ENCODE data around the gene SLC25A41. TPM values are rescaled to one million over a fixed set of nuclear protein-coding genes. Genes with fewer than 3 reads are reported as not detected.

SLC25A41 gene
- total RNA-seq, 1 donor from 2014 or later, result not detected

DNA sequence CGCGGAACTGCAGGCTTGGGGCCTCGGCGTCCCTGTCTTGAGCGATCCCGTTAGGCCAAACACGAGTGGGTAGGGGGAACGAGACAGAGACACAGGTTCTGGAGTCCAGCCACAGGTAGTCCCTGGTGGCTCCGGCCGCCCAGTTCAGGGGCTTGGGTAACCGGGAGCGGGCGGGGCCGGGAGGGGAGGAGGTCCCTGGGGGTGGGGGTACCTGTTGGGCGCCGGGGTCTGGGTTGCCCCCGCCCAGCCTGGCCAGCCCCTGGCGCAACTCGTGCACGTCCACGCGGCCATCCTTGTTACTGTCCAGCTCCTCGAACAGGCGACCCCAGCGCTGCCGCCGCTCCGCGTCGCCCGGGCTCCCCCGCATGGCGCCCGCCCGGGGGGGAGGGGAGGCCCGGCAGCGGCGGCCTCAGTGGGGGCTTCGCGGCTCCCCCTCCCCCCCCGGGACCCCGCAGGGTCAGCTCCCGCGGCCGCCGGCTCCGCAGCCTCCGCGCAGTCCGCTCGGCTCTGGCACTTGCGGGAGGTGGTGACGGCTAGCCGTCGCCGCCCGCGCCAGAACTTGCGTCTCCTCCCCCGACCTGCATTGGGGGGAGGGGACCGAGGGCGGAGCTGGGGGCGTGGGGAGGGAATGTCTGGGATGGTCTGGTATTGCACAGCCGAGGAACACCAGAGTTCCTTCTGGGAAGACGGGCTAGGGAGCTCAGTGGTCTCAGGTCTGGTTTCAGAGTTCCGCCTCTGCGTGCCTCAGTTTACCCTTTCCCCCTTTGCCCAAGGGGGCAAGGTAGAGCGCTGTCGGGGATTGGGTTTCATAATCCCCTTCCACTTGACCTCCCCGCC is 25.9 kb upstream of the SLC25A41 start, which contains the start of gene SLC25A23:
TSS of gene SLC25A23 (minus strand) at position 531 of the 837 bp plus-strand sequence. CDS start at position 367, 164 bp downstream.
- H3K27me3 ChIP-seq, result no peaks in the 10 kb centered on the region
- peak in 1 of 2 donors; percentile 75 for DNase-seq (ENCODE audit: low spot score in 2 of 2)
- peaks cover 8 to 18% of the 10 kb centered on the region in 2 donors for H3K36me3 ChIP-seq
- H3K27ac ChIP-seq, result peak within 1 kb of the TSS; percentile 29 to 59
- H3K9me3 ChIP-seq, result no peaks in the 10 kb centered on the region
- peaks cover 0 to 4% of the 10 kb centered on the region in 2 donors for H3K4me1 ChIP-seq
- TF ChIP-seq, protein P1, sequence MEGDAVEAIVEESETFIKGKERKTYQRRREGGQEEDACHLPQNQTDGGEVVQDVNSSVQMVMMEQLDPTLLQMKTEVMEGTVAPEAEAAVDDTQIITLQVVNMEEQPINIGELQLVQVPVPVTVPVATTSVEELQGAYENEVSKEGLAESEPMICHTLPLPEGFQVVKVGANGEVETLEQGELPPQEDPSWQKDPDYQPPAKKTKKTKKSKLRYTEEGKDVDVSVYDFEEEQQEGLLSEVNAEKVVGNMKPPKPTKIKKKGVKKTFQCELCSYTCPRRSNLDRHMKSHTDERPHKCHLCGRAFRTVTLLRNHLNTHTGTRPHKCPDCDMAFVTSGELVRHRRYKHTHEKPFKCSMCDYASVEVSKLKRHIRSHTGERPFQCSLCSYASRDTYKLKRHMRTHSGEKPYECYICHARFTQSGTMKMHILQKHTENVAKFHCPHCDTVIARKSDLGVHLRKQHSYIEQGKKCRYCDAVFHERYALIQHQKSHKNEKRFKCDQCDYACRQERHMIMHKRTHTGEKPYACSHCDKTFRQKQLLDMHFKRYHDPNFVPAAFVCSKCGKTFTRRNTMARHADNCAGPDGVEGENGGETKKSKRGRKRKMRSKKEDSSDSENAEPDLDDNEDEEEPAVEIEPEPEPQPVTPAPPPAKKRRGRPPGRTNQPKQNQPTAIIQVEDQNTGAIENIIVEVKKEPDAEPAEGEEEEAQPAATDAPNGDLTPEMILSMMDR (IDR thresholded peaks at IDR 0.05), result no peak
- intact Hi-C loops (cut with DNase I), result loop anchor here (1.0 to 2.0 kb wide), 3 partner anchors 34 to 277 kb away; partner anchors contain the start of genes GPR108 and GTF2F1
- peak within 1 kb of the TSS; percentile 72 to 79 for H3K4me3 ChIP-seq

DNA sequence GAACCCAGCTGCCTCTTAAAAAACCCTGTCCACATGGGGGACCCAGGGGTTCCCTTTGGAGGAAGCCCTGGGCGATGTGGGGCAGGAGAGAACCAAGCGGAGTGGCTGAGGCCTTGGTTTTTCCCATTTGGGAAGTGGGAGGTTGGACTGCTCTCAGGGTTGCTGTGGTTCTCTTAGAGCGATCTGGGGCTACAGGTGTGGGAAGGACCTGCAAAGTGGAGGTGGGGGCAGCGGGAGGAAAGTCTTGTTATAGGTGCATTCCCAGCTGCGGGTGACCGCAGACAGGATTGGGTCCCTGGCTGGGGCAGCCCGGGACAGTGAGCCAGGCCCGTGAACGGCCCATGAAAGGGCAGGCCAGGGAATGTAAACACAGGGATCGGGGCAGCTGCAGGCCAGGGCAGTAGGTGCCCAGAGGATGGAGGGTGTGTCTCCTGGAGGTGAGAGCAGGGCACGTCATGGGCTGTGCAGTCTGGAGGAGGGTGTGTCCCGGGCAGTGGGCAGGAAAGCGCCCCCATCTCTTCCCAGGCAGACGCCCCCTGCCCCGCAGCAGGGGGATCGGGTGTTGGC is 25.2 kb upstream of the SLC25A41 start:
- intact Hi-C loops (cut with DNase I), result loop anchor here (2.0 kb wide), 1 partner anchor 66 kb away; the partner anchor contains the start of gene GTF2F1
- peaks cover 0 to 4% of the 10 kb centered on the region in 2 donors for H3K9me3 ChIP-seq
- H3K27ac ChIP-seq, result peak overlapping the region; percentile 29 to 40
- no peaks in the 10 kb centered on the region for H3K27me3 ChIP-seq
- TF ChIP-seq, protein P1 (IDR thresholded peaks at IDR 0.05), result no peak
- DNase-seq (ENCODE audit: low spot score in 2 of 2), result no peak
- H3K36me3 ChIP-seq, result peaks cover 15 to 25% of the 10 kb centered on the region in 2 donors
- peak overlapping the region; percentile 72 to 79 for H3K4me3 ChIP-seq
- peaks cover 0 to 4% of the 10 kb centered on the region in 2 donors for H3K4me1 ChIP-seq

DNA sequence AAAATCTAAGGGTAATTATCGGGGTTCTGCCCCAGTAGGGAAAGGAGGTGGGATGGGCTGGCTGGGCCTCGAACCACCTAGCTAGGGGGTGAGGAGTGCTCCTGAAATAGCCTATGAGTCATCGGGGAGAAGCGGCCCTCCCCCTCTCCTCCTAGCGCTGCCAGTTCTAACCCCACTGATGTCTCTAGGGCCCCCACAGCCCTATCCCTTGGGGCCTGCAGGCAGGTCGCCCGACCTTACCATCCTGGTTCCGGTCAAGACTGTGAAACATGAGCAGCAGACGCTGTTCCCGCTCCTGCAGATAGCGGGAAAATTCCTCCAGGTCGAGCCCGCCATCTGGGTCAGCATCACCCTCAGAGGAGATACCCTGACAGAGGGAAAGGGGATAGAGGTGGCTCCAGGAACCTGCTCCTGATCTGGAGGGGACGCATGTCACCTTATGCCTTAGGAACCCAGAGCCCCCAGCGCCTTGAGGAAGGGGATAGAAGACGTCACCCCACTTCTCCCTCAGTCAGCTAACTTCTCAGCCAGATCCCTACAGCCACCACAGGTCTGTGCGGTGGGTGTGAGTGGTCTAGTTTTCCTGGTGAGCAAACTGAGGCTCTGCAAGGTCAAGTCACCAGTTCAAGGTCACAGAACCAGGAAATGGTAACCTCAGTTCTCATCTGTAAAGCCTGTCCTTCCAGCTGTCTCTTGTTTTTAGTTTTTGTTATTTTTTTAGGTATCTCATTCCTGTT is 24.6 kb upstream of the SLC25A41 start:
- peaks cover 0 to 5% of the 10 kb centered on the region in 2 donors for H3K9me3 ChIP-seq
- H3K4me1 ChIP-seq, result peaks cover 0 to 4% of the 10 kb centered on the region in 2 donors
- H3K27me3 ChIP-seq, result no peaks in the 10 kb centered on the region
- DNase-seq (ENCODE audit: low spot score in 2 of 2), result no peak
- H3K4me3 ChIP-seq, result peak overlapping the region; percentile 72 to 79
- peak overlapping the region in 1 of 2 donors; percentile 40 for H3K27ac ChIP-seq
- intact Hi-C loops (cut with DNase I), result loop anchor here (2.0 kb wide), 1 partner anchor 65 kb away; the partner anchor contains the start of gene GTF2F1
- TF ChIP-seq, protein P1 (IDR thresholded peaks at IDR 0.05), result no peak
- H3K36me3 ChIP-seq, result peaks cover 21 to 31% of the 10 kb centered on the region in 2 donors

DNA sequence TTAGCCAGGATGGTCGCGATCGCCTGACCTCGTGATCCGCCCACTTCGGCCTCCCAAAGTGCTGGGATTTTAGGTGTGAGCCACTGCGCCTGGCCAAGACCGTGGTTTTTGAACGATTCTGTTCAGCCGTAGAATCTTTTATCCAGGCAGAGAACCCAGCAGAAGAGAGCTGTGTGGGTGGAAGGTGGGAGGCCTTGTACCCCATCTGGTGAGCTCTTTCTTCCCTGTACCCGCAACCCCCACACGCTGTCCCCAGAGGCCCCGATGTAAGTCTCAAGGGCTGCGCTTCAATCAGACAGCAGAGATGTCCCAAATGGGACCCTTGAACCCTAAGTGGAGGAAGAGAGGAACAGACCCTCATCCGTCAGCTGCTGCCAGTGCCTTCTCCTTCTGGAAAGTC is 22.4 kb upstream of the SLC25A41 start:
- Histone ChIP-seq H3K36me3 (peaks cover 28 to 49% of the 10 kb centered on the region in 2 donors), H3K27me3 (no peaks in the 10 kb centered on the region), H3K4me3 (no peak overlapping the region), H3K27ac (no peak overlapping the region), H3K9me3 (peaks cover 0 to 5% of the 10 kb centered on the region in 2 donors), H3K4me1 (peaks cover 0 to 3% of the 10 kb centered on the region in 2 donors)
- TF ChIP-seq, protein P1 (IDR thresholded peaks at IDR 0.05), result no peak
- DNase-seq (ENCODE audit: low spot score in 2 of 2), result no peak
- intact Hi-C loops (cut with DNase I), result no loop called here

DNA sequence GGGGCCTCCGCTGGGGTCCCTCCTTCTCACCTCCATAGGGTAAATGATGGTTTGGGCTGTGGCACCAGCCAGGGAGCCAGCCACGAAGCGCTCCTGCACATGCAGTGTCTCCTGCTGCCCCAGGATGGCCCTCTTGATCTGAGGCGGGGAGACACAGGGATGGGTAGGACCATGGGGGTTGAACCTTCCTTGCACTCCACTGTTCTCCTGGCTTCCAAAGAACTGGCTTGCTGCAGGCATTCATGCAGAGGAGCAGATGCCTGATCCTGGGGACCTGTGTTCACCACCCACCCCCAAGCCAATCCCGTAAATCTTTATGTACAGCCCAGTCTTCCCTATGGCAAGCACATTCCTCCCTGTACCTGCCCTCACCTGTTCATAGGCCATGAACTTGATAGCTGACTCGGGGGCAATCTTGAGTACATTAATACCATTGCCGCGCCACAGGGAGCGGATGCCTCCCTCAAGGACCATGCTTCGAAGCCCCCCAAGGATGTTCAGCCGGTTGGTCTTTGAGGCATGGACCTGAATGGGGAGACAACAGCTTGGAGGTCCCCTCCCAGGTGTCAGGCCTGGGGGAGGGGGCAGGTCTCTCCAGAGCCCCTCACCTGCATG is 20.5 kb upstream of the SLC25A41 start:
- no peak overlapping the region for H3K4me3 ChIP-seq
- H3K27ac ChIP-seq, result no peak overlapping the region
- peaks cover 28 to 54% of the 10 kb centered on the region in 2 donors for H3K36me3 ChIP-seq
- TF ChIP-seq, protein P1 (IDR thresholded peaks at IDR 0.05), result no peak
- no peak for DNase-seq (ENCODE audit: low spot score in 2 of 2)
- H3K4me1 ChIP-seq, result no peaks in the 10 kb centered on the region
- intact Hi-C loops (cut with DNase I), result no loop called here
- peaks cover 0 to 5% of the 10 kb centered on the region in 2 donors for H3K9me3 ChIP-seq
- no peaks in the 10 kb centered on the region for H3K27me3 ChIP-seq

Measured in ascending aorta (tissue), 2 donors.